CD14-positive monocyte (primary cell): ENCODE data around the gene ZCCHC17. TPM values are rescaled to one million over a fixed set of nuclear protein-coding genes. Genes with fewer than 3 reads are reported as not detected.

ENCODE experiments used
- DNase-seq, 3 donors: peaks; one replicate each; pipeline ENCODE4 v3.0.0-alpha.2; 2011 to 2022
- H2AFZ ChIP-seq: 2 replicates; pipeline ENCODE4 v1.6.0; 2012; ENCODE audit warnings: mild to moderate bottlenecking, low read depth, low read length, inconsistent platforms; ENCODE audit not compliant: insufficient read depth, poor library complexity, severe bottlenecking
- H3K27ac ChIP-seq, 2 donors: 1 replicate in 1 of 2; 2 replicates in 1 of 2; pipeline ENCODE4 v1.5.1; 2012 to 2013; ENCODE audit warnings: low read length in 2 of 2, control low read depth in 1 of 2, inconsistent platforms in 1 of 2, low read depth in 1 of 2, mild to moderate bottlenecking in 1 of 2
- H3K27me3 ChIP-seq, 2 donors: one replicate each; pipeline versions ENCODE4 v1.6.0 to v1.6.1; 2011 to 2013; ENCODE audit warnings: low read length in 2 of 2; ENCODE audit not compliant: control insufficient read depth in 2 of 2, insufficient read depth in 2 of 2
- H3K36me3 ChIP-seq, 2 donors: replicated peaks in 1 of 2; 1 replicate in 1 of 2; 2 replicates in 1 of 2; pipeline versions ENCODE4 v1.5.1 to v1.6.1; 2012 to 2013; ENCODE audit warnings: low read length in 2 of 2, control low read depth in 1 of 2, inconsistent platforms in 1 of 2, mild to moderate bottlenecking in 1 of 2; ENCODE audit not compliant: insufficient read depth in 2 of 2, control insufficient read depth in 1 of 2
- H3K4me1 ChIP-seq, 2 donors: 1 replicate in 1 of 2; 2 replicates in 1 of 2; pipeline versions ENCODE4 v1.5.1 to v1.6.1; 2012 to 2013; ENCODE audit warnings: low read length in 2 of 2, control low read depth in 1 of 2, inconsistent platforms in 1 of 2, mild to moderate bottlenecking in 1 of 2, moderate library complexity in 1 of 2; ENCODE audit not compliant: insufficient read depth in 2 of 2, control insufficient read depth in 1 of 2
- H3K4me2 ChIP-seq: replicated peaks from 2 replicates; pipeline ENCODE3; 2012; ENCODE audit warnings: low read length, moderate library complexity, mild to moderate bottlenecking; ENCODE audit not compliant: poor library complexity, severe bottlenecking; ENCODE audit errors: extremely low read depth
- H3K4me3 ChIP-seq, 3 experiments: fragments of 200-600 bp in 1 of 3; sonication (generic) in 1 of 3; replicated peaks in 1 of 3; 1 replicate in 2 of 3; 2 replicates in 1 of 3; pipeline ENCODE4 v1.5.1; 2011 to 2013; ENCODE audit warnings: low read length in 3 of 3, mild to moderate bottlenecking in 3 of 3, control low read depth in 2 of 3, low read depth in 2 of 3, inconsistent platforms in 1 of 3, moderate library complexity in 1 of 3
- H3K79me2 ChIP-seq: 2 replicates; pipeline ENCODE4 v1.6.0; 2012; ENCODE audit warnings: mild to moderate bottlenecking, control low read depth, inconsistent platforms, low read length, moderate library complexity; ENCODE audit not compliant: insufficient read depth
- H3K9ac ChIP-seq: 2 replicates; pipeline ENCODE4 v1.6.0; 2017; ENCODE audit warnings: low read length, mild to moderate bottlenecking; ENCODE audit not compliant: insufficient read depth, poor library complexity, severe bottlenecking
- H3K9me3 ChIP-seq, 2 donors: replicated peaks in 1 of 2; 1 replicate in 1 of 2; 2 replicates in 1 of 2; pipeline versions ENCODE4 v1.5.1 to v1.6.1; 2012 to 2013; ENCODE audit warnings: low read length in 2 of 2, control low read depth in 1 of 2; ENCODE audit not compliant: control insufficient read depth in 1 of 2, insufficient read depth in 1 of 2
- H4K20me1 ChIP-seq: 2 replicates; pipeline ENCODE4 v1.6.0; 2012; ENCODE audit warnings: mild to moderate bottlenecking, low read length, control low read depth, moderate library complexity; ENCODE audit not compliant: insufficient read depth
- H3K27ac Mint-ChIP-seq, 7 donors: one replicate each; pipeline ENCODE4 v1.8.0; 2020; ENCODE audit warnings: mild to moderate bottlenecking in 7 of 7, mixed read lengths in 7 of 7, moderate library complexity in 6 of 7, inconsistent platforms in 2 of 7
- H3K27me3 Mint-ChIP-seq, 3 donors: one replicate each; pipeline ENCODE4 v1.8.0; 2021 to 2022; ENCODE audit warnings: low read depth in 3 of 3, mild to moderate bottlenecking in 3 of 3, mixed read lengths in 3 of 3, moderate library complexity in 3 of 3, inconsistent platforms in 1 of 3
- H3K36me3 Mint-ChIP-seq, 2 donors: one replicate each; pipeline ENCODE4 v1.8.0; 2020; ENCODE audit warnings: mixed read lengths in 2 of 2, inconsistent platforms in 1 of 2, mild to moderate bottlenecking in 1 of 2
- H3K4me1 Mint-ChIP-seq: one replicate; pipeline ENCODE4 v1.8.0; 2020; ENCODE audit warnings: mild to moderate bottlenecking, mixed read lengths
- H3K4me3 Mint-ChIP-seq, 2 donors: one replicate each; pipeline ENCODE4 v1.8.0; 2020; ENCODE audit warnings: mild to moderate bottlenecking in 2 of 2, mixed read lengths in 2 of 2, moderate library complexity in 1 of 2
- H3K9me3 Mint-ChIP-seq, 7 donors: one replicate each; pipeline ENCODE4 v1.8.0; 2020 to 2022; ENCODE audit warnings: mixed read lengths in 7 of 7, mild to moderate bottlenecking in 6 of 7, moderate library complexity in 6 of 7, inconsistent platforms in 2 of 7
- CTCF ChIP-seq: fragments of 200-600 bp; IDR thresholded peaks from one replicate; pipeline ENCODE4 v1.8.0; 2022; ENCODE audit warnings: antibody characterized with exemption, mild to moderate bottlenecking
- WGBS: methylation state at CpG from one replicate; pipeline ENCODE4 v1.1.5; 2013; ENCODE audit warnings: missing lambda C conversion rate; ENCODE audit not compliant: insufficient coverage; 5-methylcytosine and 5-hydroxymethylcytosine counted together
- intact Hi-C, 2 donors: fragments of 100-400 bp; cut with micrococcal nuclease; formaldehyde crosslinking; loops; one replicate each; pipeline versions ENCODE4 v1.15.0 to v1.15.1; 2023
- polyA plus RNA-seq, 3 donors: library from polyadenylated mRNA; depleted of rRNA in 1 of 3; unstranded in 2 of 3; stranded (reverse) in 1 of 3; fragments of 300-500 nt in 2 of 3; fragments of >200 nt in 1 of 3; fragmentation: Illumina TruSeq in 2 of 3; gene quantifications; 1 replicate in 2 of 3; 2 replicates in 1 of 3; pipeline ENCODE4 v1.2.3, GENCODE V29; 2012 to 2021

Gene ZCCHC17
- polyA plus RNA-seq, 3 donors: 17.0 to 32.3 (median 29.3) TPM

- Mint-ChIP-seq H3K27me3 (peaks cover 43 to 56% (median 49%) of the 10 kb centered on the region in 3 donors), H3K9me3 (peaks cover 0 to 10% (median 2%) of the 10 kb centered on the region in 7 donors), H3K36me3 (peaks cover 4 to 9% of the 10 kb centered on the region in 2 donors), H3K4me3 (peak overlapping the region in 1 of 2 donors; percentile 86), H3K27ac (no peak overlapping the region), H3K4me1 (peaks cover 17% of the 10 kb centered on the region)
- DNase-seq: no peak
- no peak overlapping the region for H3K4me2 ChIP-seq
- H3K9me3 ChIP-seq: peaks cover 0 to 8% of the 10 kb centered on the region in 2 donors
- peaks cover 10 to 11% of the 10 kb centered on the region in 2 donors for H3K4me1 ChIP-seq
- 89% methylated on average over 3 of the region's 6 CpGs for WGBS
- peaks cover 21 to 43% of the 10 kb centered on the region in 2 donors for H3K27me3 ChIP-seq
- no peak overlapping the region for H3K9ac ChIP-seq
- no peak overlapping the region for H2AFZ ChIP-seq
- H3K79me2 ChIP-seq: no peaks in the 10 kb centered on the region
- H3K4me3 ChIP-seq: no peak overlapping the region
- peaks cover 9% of the 10 kb centered on the region for H4K20me1 ChIP-seq
- no peak overlapping the region for H3K27ac ChIP-seq
- intact Hi-C loops: loop anchor here in 1 of 2 donors (10.0 kb wide), 1 partner anchor 225 kb away; no protein-coding TSS in a partner anchor
- H3K36me3 ChIP-seq: no peaks in the 10 kb centered on the region
- no peak for TF ChIP-seq CTCF
Observed at GRCh38 chr1:31409946-31410858, 113.4 kb downstream of the ZCCHC17 start.

GRCh38 chr1:31410871-31411270 lies 114.0 kb downstream of the ZCCHC17 start:
- Mint-ChIP-seq H3K27ac (no peak overlapping the region), H3K9me3 (peaks cover 0 to 10% (median 2%) of the 10 kb centered on the region in 7 donors), H3K36me3 (peaks cover 4 to 9% of the 10 kb centered on the region in 2 donors), H3K27me3 (peaks cover 47 to 62% (median 55%) of the 10 kb centered on the region in 3 donors), H3K4me3 (peak overlapping the region in 1 of 2 donors; percentile 86), H3K4me1 (peaks cover 17% of the 10 kb centered on the region)
- H3K27ac ChIP-seq: no peak overlapping the region
- no peak for TF ChIP-seq CTCF
- peaks cover 0 to 8% of the 10 kb centered on the region in 2 donors for H3K9me3 ChIP-seq
- WGBS: 75% methylated on average over 1 of the region's 4 CpGs
- H2AFZ ChIP-seq: no peak overlapping the region
- H3K9ac ChIP-seq: no peak overlapping the region
- H3K79me2 ChIP-seq: no peaks in the 10 kb centered on the region
- no peak overlapping the region for H3K4me3 ChIP-seq
- peaks cover 9% of the 10 kb centered on the region for H4K20me1 ChIP-seq
- no peak overlapping the region for H3K4me2 ChIP-seq
- no peaks in the 10 kb centered on the region for H3K36me3 ChIP-seq
- intact Hi-C loops: loop anchor here in 1 of 2 donors (10.0 kb wide), 1 partner anchor 226 kb away; no protein-coding TSS in a partner anchor
- peaks cover 21 to 45% of the 10 kb centered on the region in 2 donors for H3K27me3 ChIP-seq
- peaks cover 10 to 11% of the 10 kb centered on the region in 2 donors for H3K4me1 ChIP-seq
- DNase-seq: no peak
